ENCODE data around the gene JHY.
A peak's percentile ranks its signal among the peaks of the same experiment; 100 is the strongest.

The JHY gene

DNA sequence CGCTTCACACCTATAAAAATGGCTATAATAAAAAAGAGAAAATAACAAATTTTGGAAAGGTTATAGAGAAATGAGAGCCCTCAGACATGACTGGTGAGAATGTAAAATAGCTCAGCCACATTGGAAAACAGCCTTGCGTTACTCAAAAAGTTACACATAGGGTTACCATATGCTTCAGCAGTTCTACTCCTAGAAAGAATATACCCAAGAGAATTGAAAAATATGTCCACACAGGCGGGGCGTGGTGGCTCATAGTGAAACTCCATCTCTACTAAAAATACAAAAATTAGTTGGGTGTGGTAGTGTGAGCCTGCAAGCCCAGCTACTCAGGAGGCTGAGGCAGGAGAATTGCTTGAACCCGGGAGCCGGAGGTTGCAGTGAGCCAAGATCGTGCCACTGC is 7.6 kb upstream of the JHY start:
- DNase-seq (ENCODE audit: extremely low spot score), result no peak
- ChIA-PET POLR2A (no interaction called here), CTCF (interaction anchor here (0.6 kb wide), 2 partner anchors 11 to 299 kb away, joined by 3 read pairs; no protein-coding TSS in a partner anchor)
- TF ChIP-seq HDGF (IDR thresholded peaks at IDR 0.05; ENCODE audit: borderline replicate concordance), result no peak
- no peak for TF ChIP-seq FOXK2 (IDR thresholded peaks at IDR 0.05)
- TF ChIP-seq ELF4 (IDR thresholded peaks at IDR 0.05), result no peak

DNA sequence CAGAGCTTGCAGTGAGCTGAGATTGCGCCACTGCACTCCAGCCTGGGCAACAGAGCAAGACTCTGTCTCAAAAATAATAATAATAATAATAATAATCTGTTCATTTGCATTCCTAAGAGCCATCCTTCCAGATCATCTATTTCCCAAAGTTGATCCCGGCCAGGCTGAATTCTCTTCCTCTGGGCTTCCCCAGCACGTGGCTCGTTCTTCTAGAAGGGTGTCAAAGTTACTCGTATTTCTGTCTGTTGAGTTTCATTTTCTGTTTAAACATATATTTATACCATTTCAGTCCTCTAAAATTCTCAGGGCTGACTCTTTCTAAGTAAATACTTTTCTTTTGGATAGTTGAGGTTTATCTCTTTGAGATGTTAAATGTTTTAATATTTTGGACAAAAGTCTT is 4.8 kb upstream of the JHY start:
- ChIA-PET CTCF (no interaction called here), POLR2A (no interaction called here)
- DNase-seq (ENCODE audit: extremely low spot score), result no peak
- TF ChIP-seq FOXK2 (IDR thresholded peaks at IDR 0.05) (no peak), TARDBP (IDR thresholded peaks at IDR 0.05) (no peak), BHLHE40 (IDR thresholded peaks at IDR 0.05; ENCODE audit: borderline replicate concordance) (no peak), CTBP1 (IDR thresholded peaks at IDR 0.05; ENCODE audit: borderline replicate concordance) (no peak), SP1 (IDR thresholded peaks at IDR 0.05) (no peak), HDGF (IDR thresholded peaks at IDR 0.05; ENCODE audit: borderline replicate concordance) (no peak), ZNF384 (IDR thresholded peaks at IDR 0.05) (no peak), FOXM1 (IDR thresholded peaks at IDR 0.05; ENCODE audit: borderline replicate concordance) (no peak), LEF1 (IDR thresholded peaks at IDR 0.05; ENCODE audit: borderline replicate concordance) (no peak), L3MBTL2 (conservative IDR thresholded peaks at IDR 0.05) (no peak), FOXA1 (IDR thresholded peaks at IDR 0.05) (no peak), ELF4 (IDR thresholded peaks at IDR 0.05) (no peak), NFRKB (IDR thresholded peaks at IDR 0.05) (no peak), SUZ12 (IDR thresholded peaks at IDR 0.05) (no peak), ARNT (IDR thresholded peaks at IDR 0.05) (no peak)
- TF ChIP-seq, protein P1, sequence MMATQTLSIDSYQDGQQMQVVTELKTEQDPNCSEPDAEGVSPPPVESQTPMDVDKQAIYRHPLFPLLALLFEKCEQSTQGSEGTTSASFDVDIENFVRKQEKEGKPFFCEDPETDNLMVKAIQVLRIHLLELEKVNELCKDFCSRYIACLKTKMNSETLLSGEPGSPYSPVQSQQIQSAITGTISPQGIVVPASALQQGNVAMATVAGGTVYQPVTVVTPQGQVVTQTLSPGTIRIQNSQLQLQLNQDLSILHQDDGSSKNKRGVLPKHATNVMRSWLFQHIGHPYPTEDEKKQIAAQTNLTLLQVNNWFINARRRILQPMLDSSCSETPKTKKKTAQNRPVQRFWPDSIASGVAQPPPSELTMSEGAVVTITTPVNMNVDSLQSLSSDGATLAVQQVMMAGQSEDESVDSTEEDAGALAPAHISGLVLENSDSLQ (IDR thresholded peaks at IDR 0.05), result no peak

DNA sequence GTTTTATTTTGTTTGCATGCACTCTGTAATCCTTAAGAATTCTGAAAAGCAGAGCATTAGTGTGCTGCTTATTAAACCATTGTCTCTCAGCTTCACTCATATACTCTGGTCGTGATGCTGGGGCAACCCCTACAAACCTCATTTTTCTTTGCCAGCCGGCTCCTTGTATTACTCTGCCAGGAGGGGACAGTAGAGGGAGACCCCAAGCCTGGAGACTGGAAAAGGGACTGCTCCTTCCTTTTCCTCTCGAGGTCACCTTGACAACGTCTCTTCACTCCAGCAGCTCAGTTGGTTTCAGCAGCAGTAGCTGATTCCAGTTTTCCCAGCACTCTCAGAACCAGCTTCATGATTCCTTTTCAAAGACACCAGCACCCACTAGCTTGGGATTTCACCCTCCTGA is 2.8 kb upstream of the JHY start:
- CTCF ChIA-PET, result interaction anchor here (0.8 to 0.9 kb wide), 2 partner anchors 13 to 16 kb away, joined by 3 to 4 read pairs; no protein-coding TSS in a partner anchor
- POLR2A ChIA-PET, result no interaction called here
- DNase-seq (ENCODE audit: extremely low spot score), result no peak
- TF ChIP-seq FOXA1 (IDR thresholded peaks at IDR 0.05), result no peak
- TF ChIP-seq FOXK2 (IDR thresholded peaks at IDR 0.05), result no peak
- no peak for TF ChIP-seq CTBP1 (IDR thresholded peaks at IDR 0.05; ENCODE audit: borderline replicate concordance)
- TF ChIP-seq L3MBTL2 (conservative IDR thresholded peaks at IDR 0.05), result no peak
- TF ChIP-seq HDGF (IDR thresholded peaks at IDR 0.05; ENCODE audit: borderline replicate concordance), result no peak
- no peak for TF ChIP-seq FOXM1 (IDR thresholded peaks at IDR 0.05; ENCODE audit: borderline replicate concordance)
- TF ChIP-seq ARNT (IDR thresholded peaks at IDR 0.05), result no peak

DNA sequence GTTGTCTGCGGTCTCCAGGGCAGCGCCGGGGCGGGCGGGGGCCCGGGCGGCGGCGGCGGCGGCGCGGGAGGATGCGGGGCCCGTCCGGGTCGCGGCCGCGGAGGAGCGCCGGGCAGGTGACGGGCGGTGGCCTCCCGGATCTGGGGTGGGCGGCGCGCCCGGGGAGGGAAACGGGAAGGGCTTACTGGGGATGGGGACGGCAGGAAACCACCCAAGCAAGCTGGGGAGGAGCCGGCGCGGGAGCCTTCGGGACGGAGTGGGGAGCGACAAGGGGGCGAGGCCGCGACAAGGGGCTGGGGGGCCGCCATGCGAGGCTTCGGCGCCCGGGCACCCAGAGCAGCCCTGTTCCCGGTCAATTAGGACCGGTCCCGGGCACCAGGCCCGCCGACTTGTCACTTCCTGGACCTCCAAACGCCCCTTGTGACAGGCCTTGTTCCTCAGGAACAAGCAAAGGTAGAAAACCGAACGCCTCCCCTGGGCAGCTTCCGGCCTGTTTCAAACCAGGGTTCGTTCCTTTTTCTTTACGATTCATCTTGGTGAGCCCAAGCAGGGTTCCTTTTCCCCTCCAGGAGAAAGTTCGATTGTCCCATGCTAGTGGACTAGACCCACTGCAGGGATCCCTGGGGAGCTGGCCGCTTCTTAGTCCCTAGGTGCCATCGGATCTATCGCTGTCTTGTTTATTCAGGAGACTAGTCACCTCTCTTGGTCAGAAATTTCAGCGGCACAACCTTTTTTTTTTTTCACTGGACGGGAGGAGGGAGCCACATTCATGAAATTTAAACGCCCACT is 492 bp downstream of the JHY start:
- POLR2A ChIA-PET, result interaction anchor here (1.3 kb wide), 1 partner anchor 179 kb away, joined by 5 read pairs; the partner anchor contains the start of gene HSPA8
- CTCF ChIA-PET, result interaction anchor here (0.6 to 1.0 kb wide), 2 partner anchors 19 to 325 kb away, joined by 3 to 10 read pairs; no protein-coding TSS in a partner anchor
- peak; percentile 65 for DNase-seq (ENCODE audit: extremely low spot score)
- peak; percentile 98 for TF ChIP-seq ZNF384 (IDR thresholded peaks at IDR 0.05)
- no peak for TF ChIP-seq TARDBP (IDR thresholded peaks at IDR 0.05)

DNA sequence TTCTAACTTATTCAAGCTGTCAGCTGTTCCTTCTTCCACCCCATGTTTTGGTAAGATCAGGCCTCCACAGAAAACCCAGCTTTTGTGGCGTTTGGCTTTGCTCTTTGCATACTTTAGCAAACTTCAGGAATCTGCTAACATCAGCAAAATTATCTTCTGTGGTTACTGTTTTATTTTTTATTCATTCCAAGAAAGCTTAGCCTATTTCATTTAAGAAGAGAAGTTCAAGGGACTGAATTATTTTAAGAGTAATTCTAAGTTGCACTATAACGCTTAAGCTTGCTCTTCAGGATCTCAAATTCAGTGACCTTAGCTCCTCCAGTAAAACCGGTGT is 1.1 kb downstream of the JHY start:
- TF ChIP-seq BHLHE40 (IDR thresholded peaks at IDR 0.05; ENCODE audit: borderline replicate concordance), result no peak
- TF ChIP-seq, protein P1 (IDR thresholded peaks at IDR 0.05), result no peak
- no peak for TF ChIP-seq HDGF (IDR thresholded peaks at IDR 0.05; ENCODE audit: borderline replicate concordance)
- TF ChIP-seq TARDBP (IDR thresholded peaks at IDR 0.05), result no peak
- TF ChIP-seq ZNF384 (IDR thresholded peaks at IDR 0.05), result no peak
- TF ChIP-seq SUZ12 (IDR thresholded peaks at IDR 0.05), result no peak
- TF ChIP-seq ELF4 (IDR thresholded peaks at IDR 0.05), result no peak
- TF ChIP-seq FOXK2 (IDR thresholded peaks at IDR 0.05), result no peak
- TF ChIP-seq NFRKB (IDR thresholded peaks at IDR 0.05), result no peak
- no peak for TF ChIP-seq FOXM1 (IDR thresholded peaks at IDR 0.05; ENCODE audit: borderline replicate concordance)
- TF ChIP-seq FOXA1 (IDR thresholded peaks at IDR 0.05), result no peak
- TF ChIP-seq ARNT (IDR thresholded peaks at IDR 0.05), result no peak
- no peak for TF ChIP-seq LEF1 (IDR thresholded peaks at IDR 0.05; ENCODE audit: borderline replicate concordance)
- no peak for TF ChIP-seq L3MBTL2 (conservative IDR thresholded peaks at IDR 0.05)
- no peak for TF ChIP-seq CTBP1 (IDR thresholded peaks at IDR 0.05; ENCODE audit: borderline replicate concordance)
- no peak for TF ChIP-seq SP1 (IDR thresholded peaks at IDR 0.05)
- no peak for DNase-seq (ENCODE audit: extremely low spot score)
- ChIA-PET POLR2A (interaction anchor here (1.3 kb wide), 1 partner anchor 179 kb away, joined by 5 read pairs; the partner anchor contains the start of gene HSPA8), CTCF (interaction anchor here (1.0 kb wide), 1 partner anchor 19 kb away, joined by 3 read pairs; no protein-coding TSS in a partner anchor)

DNA sequence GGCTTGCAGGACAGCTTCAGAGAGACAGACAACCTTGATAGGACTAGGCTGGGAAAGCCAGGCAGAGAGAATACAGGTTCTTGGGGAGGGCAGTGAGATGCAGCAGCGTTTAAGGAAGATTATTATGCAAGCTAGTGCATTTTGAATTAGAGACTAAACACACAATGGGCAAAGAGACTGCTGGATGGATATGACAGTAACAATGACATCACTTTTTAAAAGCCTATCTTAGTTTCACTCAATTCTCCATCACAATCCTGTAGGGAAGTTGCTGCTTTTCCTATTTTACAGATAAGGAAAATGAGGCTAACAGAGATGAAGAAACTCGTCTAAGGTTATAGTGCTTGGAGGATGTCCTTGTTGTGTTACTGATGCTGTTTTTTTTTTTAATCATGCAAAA is 5.6 kb downstream of the JHY start:
- ChIA-PET POLR2A (no interaction called here), CTCF (no interaction called here)
- no peak for DNase-seq (ENCODE audit: extremely low spot score)
- no peak for TF ChIP-seq BHLHE40 (IDR thresholded peaks at IDR 0.05; ENCODE audit: borderline replicate concordance)
- no peak for TF ChIP-seq FOXK2 (IDR thresholded peaks at IDR 0.05)
- TF ChIP-seq FOXM1 (IDR thresholded peaks at IDR 0.05; ENCODE audit: borderline replicate concordance), result no peak
- TF ChIP-seq L3MBTL2 (conservative IDR thresholded peaks at IDR 0.05), result no peak
- TF ChIP-seq NFRKB (IDR thresholded peaks at IDR 0.05), result no peak
- no peak for TF ChIP-seq FOXA1 (IDR thresholded peaks at IDR 0.05)
- no peak for TF ChIP-seq LEF1 (IDR thresholded peaks at IDR 0.05; ENCODE audit: borderline replicate concordance)

DNA sequence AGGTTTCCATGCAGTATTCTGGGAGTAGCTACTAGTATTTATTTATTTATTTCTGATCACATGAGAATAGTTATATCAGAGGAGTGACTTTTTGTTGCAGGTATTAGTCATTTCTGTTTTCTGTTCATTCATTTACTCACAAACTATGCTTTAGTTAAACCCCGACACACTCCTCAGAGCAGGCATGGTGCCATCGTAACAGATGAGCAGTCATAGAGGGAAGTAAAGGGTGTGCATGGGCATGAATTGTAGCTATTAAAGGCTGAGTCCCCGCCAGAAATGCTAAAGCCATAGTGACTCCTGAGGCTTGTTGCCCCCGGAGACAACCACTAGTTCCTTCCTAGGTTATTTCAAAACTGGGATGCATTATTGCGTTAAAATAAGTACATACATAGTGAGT is 10.6 kb downstream of the JHY start:
- TF ChIP-seq ARNT (IDR thresholded peaks at IDR 0.05) (no peak), SUZ12 (IDR thresholded peaks at IDR 0.05) (no peak), NFRKB (IDR thresholded peaks at IDR 0.05) (no peak), SP1 (IDR thresholded peaks at IDR 0.05) (no peak), LEF1 (IDR thresholded peaks at IDR 0.05; ENCODE audit: borderline replicate concordance) (no peak), FOXK2 (IDR thresholded peaks at IDR 0.05) (no peak), FOXM1 (IDR thresholded peaks at IDR 0.05; ENCODE audit: borderline replicate concordance) (no peak), CTBP1 (IDR thresholded peaks at IDR 0.05; ENCODE audit: borderline replicate concordance) (no peak), L3MBTL2 (conservative IDR thresholded peaks at IDR 0.05) (no peak), TARDBP (IDR thresholded peaks at IDR 0.05) (no peak), ELF4 (IDR thresholded peaks at IDR 0.05) (no peak)
- TF ChIP-seq, protein P1 (IDR thresholded peaks at IDR 0.05), result no peak
- CTCF ChIA-PET, result no interaction called here
- no peak for DNase-seq (ENCODE audit: extremely low spot score)
- POLR2A ChIA-PET, result no interaction called here

Measured in HEK293T (cell line).